ENCODE measurements around the gene LRRTM2. TPM values are rescaled to one million over a fixed set of nuclear protein-coding genes. Genes with fewer than 3 reads are reported as not detected.
A peak's percentile ranks its signal among the peaks of the same experiment; 100 is the strongest.
"Not testable (repeated sequence)": the region's sequence is repeated elsewhere in the genome, so short reads cannot be mapped to it uniquely, and the experiment has no call there.

Gene LRRTM2
- total RNA-seq, 1 donor from 2014 or later, result not detected

- no peak for TF ChIP-seq CTCF (IDR thresholded peaks at IDR 0.05; ENCODE audit: borderline replicate concordance)
- intact Hi-C loops (cut with micrococcal nuclease), result no loop called here
- Histone ChIP-seq H3K4me1 (peaks cover 74% of the 10 kb centered on the region), H3K9me3 (replicated peaks) (no peaks in the 10 kb centered on the region), H3K27me3 (ENCODE audit: low read depth) (no peaks in the 10 kb centered on the region), H3K36me3 (no peaks in the 10 kb centered on the region), H3K4me3 (no peak overlapping the region), H3K27ac (replicated peaks) (no peak overlapping the region)
- DNase-seq, result no peak
Observed at GRCh38 chr5:138841531-138841930, 33.6 kb downstream of the LRRTM2 start.

- Histone ChIP-seq H3K4me1 (peaks cover 77% of the 10 kb centered on the region), H3K27ac (replicated peaks) (peak overlapping the region; percentile 11), H3K27me3 (ENCODE audit: low read depth) (no peaks in the 10 kb centered on the region), H3K36me3 (no peaks in the 10 kb centered on the region), H3K4me3 (no peak overlapping the region), H3K9me3 (replicated peaks) (no peaks in the 10 kb centered on the region)
- intact Hi-C loops (cut with micrococcal nuclease), result no loop called here
- no peak for TF ChIP-seq CTCF (IDR thresholded peaks at IDR 0.05; ENCODE audit: borderline replicate concordance)
- no peak for DNase-seq
Observed at GRCh38 chr5:138840103-138840502, 35.0 kb downstream of the LRRTM2 start.

- Histone ChIP-seq H3K4me3 (no peak overlapping the region), H3K27ac (replicated peaks) (no peak overlapping the region), H3K4me1 (peaks cover 77% of the 10 kb centered on the region), H3K27me3 (ENCODE audit: low read depth) (no peaks in the 10 kb centered on the region), H3K9me3 (replicated peaks) (no peaks in the 10 kb centered on the region), H3K36me3 (no peaks in the 10 kb centered on the region)
- no peak for TF ChIP-seq CTCF (IDR thresholded peaks at IDR 0.05; ENCODE audit: borderline replicate concordance)
- intact Hi-C loops (cut with micrococcal nuclease), result no loop called here
- DNase-seq, result no peak
Observed at GRCh38 chr5:138837160-138837559, 38.0 kb downstream of the LRRTM2 start.

- H3K27ac ChIP-seq (replicated peaks); H3K9me3 ChIP-seq (replicated peaks); H3K4me3 ChIP-seq; H3K27me3 ChIP-seq (ENCODE audit: low read depth); intact Hi-C loops (cut with micrococcal nuclease); H3K36me3 ChIP-seq; DNase-seq: not testable (repeated sequence)
- H3K4me1 ChIP-seq, result peaks cover 70% of the 10 kb centered on the region
Observed at GRCh38 chr5:138834853-138835252, 40.3 kb downstream of the LRRTM2 start.

GRCh38 chr5:138833726-138834480 is 41.2 kb downstream of the LRRTM2 start:
- Histone ChIP-seq H3K27ac (replicated peaks) (no peak overlapping the region), H3K36me3 (peaks cover 12% of the 10 kb centered on the region), H3K4me3 (no peak overlapping the region), H3K27me3 (ENCODE audit: low read depth) (no peaks in the 10 kb centered on the region), H3K4me1 (peaks cover 61% of the 10 kb centered on the region), H3K9me3 (replicated peaks) (no peaks in the 10 kb centered on the region)
- no peak for DNase-seq
- no peak for TF ChIP-seq CTCF (IDR thresholded peaks at IDR 0.05; ENCODE audit: borderline replicate concordance)
- intact Hi-C loops (cut with micrococcal nuclease), result no loop called here

- intact Hi-C loops (cut with micrococcal nuclease), result no loop called here
- peaks cover 60% of the 10 kb centered on the region for H3K4me1 ChIP-seq
- TF ChIP-seq CTCF (IDR thresholded peaks at IDR 0.05; ENCODE audit: borderline replicate concordance), result no peak
Observed at GRCh38 chr5:138833080-138833479, 42.1 kb downstream of the LRRTM2 start.

More at GRCh38 chr5:138833080-138833479, 42.1 kb downstream of the LRRTM2 start:
- no peaks in the 10 kb centered on the region for H3K27me3 ChIP-seq (ENCODE audit: low read depth)
- DNase-seq, result no peak
- H3K9me3 ChIP-seq (replicated peaks), result no peaks in the 10 kb centered on the region
- H3K36me3 ChIP-seq, result peaks cover 21% of the 10 kb centered on the region
- H3K27ac ChIP-seq (replicated peaks), result no peak overlapping the region
- H3K4me3 ChIP-seq, result no peak overlapping the region
